Transverse colon (tissue), 4 donors: ENCODE measurements around the gene LRP2. TPM values are rescaled to one million over a fixed set of nuclear protein-coding genes. Genes with fewer than 3 reads are reported as not detected.

Experiments
- DNase-seq: peaks from one replicate; pipeline ENCODE4 v3.0.0-alpha.2; 2019
- H3K27ac ChIP-seq, 4 donors: fragments of 200-600 bp; sonication (generic); 2 replicates each; pipeline ENCODE4 v1.5.1; 2016 to 2018; ENCODE audit warnings: inconsistent platforms in 4 of 4
- H3K27me3 ChIP-seq: fragments of 200-600 bp; sonication (generic); 2 replicates; pipeline ENCODE4 v1.5.1; 2017; ENCODE audit warnings: inconsistent platforms
- H3K36me3 ChIP-seq, 4 donors: fragments of 200-600 bp; sonication (generic); 2 replicates each; pipeline ENCODE4 v1.5.1; 2017 to 2019; ENCODE audit warnings: inconsistent platforms in 4 of 4
- H3K4me1 ChIP-seq, 4 donors: fragments of 200-600 bp; sonication (generic); 2 replicates each; pipeline ENCODE4 v1.5.1; 2017 to 2020; ENCODE audit warnings: inconsistent platforms in 4 of 4
- H3K4me3 ChIP-seq, 4 donors: fragments of 200-600 bp; sonication (generic); 1 replicate in 1 of 4; 2 replicates in 3 of 4; pipeline versions ENCODE4 v1.5.1 to v1.6.1; 2017 to 2019; ENCODE audit warnings: inconsistent platforms in 4 of 4
- H3K9me3 ChIP-seq, 2 donors: fragments of 200-600 bp; sonication (generic); 2 replicates each; pipeline ENCODE4 v1.5.1; 2017 to 2019; ENCODE audit warnings: inconsistent platforms in 2 of 2
- EP300 ChIP-seq: sonication (generic); formaldehyde crosslinking; IDR thresholded peaks from one replicate; pipeline ENCODE4 v1.6.1; 2017; ENCODE audit warnings: antibody characterized with exemption, low read depth
- POLR2A ChIP-seq: fragments of 450-650 bp; IDR thresholded peaks from one replicate; pipeline ENCODE4 v1.6.1; 2016; ENCODE audit warnings: antibody characterized with exemption, mild to moderate bottlenecking, moderate library complexity
- POLR2AphosphoS5 ChIP-seq, 3 donors: sonication (generic); formaldehyde crosslinking; IDR thresholded peaks; one replicate each; pipeline ENCODE4 v1.6.1; 2016; ENCODE audit warnings: antibody characterized with exemption in 3 of 3
- WGBS, 2 donors: methylation state at CpG; one replicate each; pipeline ENCODE4 v1.1.5; 2018; ENCODE audit warnings: low coverage in 1 of 2; 5-methylcytosine and 5-hydroxymethylcytosine counted together
- in situ Hi-C, 4 donors: fragments of 200-750 bp; cut with MboI; loops; one replicate each; pipeline versions ENCODE4 v1.15.0 to v1.15.1; 2017; ENCODE audit warnings: low sequenced_read_pairs in 3 of 4, low pct_ligation_motif_present in 1 of 4, low pct_unique_long_range_greater_than_20kb in 1 of 4
- intact Hi-C: fragments of 100-400 bp; cut with DNase I; formaldehyde crosslinking; loops from one replicate; pipeline ENCODE4 v1.15.1; 2023; ENCODE audit warnings: low total_unique reads
- total RNA-seq, 4 donors: library from RNA; depleted of rRNA; stranded (reverse); fragments of >200 nt; gene quantifications; one replicate each; pipeline ENCODE4 v1.1.0, GENCODE V29; 2016
- TF ChIP-seq, protein P1 (sequence below), 5 experiments: fragments of 200-600 bp in 3 of 5; fragments of 450-650 bp in 2 of 5; sonication (generic) in 3 of 5; IDR thresholded peaks; 1 replicate in 2 of 5; 2 replicates in 3 of 5; pipeline ENCODE4 v1.5.1; 2016 to 2017; ENCODE audit warnings: antibody characterized with exemption in 5 of 5, inconsistent platforms in 3 of 5, mild to moderate bottlenecking in 2 of 5, moderate library complexity in 1 of 5

The LRP2 gene
- total RNA-seq, 4 donors from 2014 or later, result not detected

DNA sequence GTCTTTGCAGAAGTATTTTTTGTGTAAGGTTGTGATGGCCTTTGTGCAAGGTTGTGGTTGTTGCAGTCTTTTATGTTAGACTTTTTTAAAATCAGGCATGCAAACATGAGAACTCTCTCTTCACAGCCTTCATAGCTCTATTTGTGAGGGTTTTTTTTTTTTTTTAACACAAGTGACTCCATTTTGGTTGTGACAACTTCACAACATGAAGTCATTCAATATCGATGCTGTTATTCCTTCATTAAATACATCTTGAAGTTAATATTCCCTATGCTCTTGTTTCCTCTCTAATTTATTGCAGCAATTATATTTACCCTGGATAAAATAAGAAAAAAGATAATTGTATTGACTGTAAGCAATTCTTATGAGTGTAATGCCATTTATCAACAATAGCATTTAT, 257.5 kb downstream of the LRP2 start:
- Histone ChIP-seq H3K9me3 (no peaks in the 10 kb centered on the region), H3K27me3 (no peaks in the 10 kb centered on the region), H3K27ac (no peak overlapping the region), H3K36me3 (no peaks in the 10 kb centered on the region), H3K4me1 (peaks cover 0 to 4% (median 0%) of the 10 kb centered on the region in 4 donors), H3K4me3 (no peak overlapping the region)
- intact Hi-C loops (no loop called here), in situ Hi-C loops (loop anchor here in 1 of 4 donors (10.0 kb wide), 1 partner anchor 140 kb away; no protein-coding TSS in a partner anchor)
- WGBS, 2 donors, result 44 to 89% methylated on average over 1 of the region's 1 CpG
- TF ChIP-seq POLR2AphosphoS5 (IDR thresholded peaks at IDR 0.05) (no peak), EP300 (no peak), POLR2A (no peak)
- TF ChIP-seq, protein P1, sequence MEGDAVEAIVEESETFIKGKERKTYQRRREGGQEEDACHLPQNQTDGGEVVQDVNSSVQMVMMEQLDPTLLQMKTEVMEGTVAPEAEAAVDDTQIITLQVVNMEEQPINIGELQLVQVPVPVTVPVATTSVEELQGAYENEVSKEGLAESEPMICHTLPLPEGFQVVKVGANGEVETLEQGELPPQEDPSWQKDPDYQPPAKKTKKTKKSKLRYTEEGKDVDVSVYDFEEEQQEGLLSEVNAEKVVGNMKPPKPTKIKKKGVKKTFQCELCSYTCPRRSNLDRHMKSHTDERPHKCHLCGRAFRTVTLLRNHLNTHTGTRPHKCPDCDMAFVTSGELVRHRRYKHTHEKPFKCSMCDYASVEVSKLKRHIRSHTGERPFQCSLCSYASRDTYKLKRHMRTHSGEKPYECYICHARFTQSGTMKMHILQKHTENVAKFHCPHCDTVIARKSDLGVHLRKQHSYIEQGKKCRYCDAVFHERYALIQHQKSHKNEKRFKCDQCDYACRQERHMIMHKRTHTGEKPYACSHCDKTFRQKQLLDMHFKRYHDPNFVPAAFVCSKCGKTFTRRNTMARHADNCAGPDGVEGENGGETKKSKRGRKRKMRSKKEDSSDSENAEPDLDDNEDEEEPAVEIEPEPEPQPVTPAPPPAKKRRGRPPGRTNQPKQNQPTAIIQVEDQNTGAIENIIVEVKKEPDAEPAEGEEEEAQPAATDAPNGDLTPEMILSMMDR (IDR thresholded peaks at IDR 0.05), result no peak
- DNase-seq, result no peak

DNA sequence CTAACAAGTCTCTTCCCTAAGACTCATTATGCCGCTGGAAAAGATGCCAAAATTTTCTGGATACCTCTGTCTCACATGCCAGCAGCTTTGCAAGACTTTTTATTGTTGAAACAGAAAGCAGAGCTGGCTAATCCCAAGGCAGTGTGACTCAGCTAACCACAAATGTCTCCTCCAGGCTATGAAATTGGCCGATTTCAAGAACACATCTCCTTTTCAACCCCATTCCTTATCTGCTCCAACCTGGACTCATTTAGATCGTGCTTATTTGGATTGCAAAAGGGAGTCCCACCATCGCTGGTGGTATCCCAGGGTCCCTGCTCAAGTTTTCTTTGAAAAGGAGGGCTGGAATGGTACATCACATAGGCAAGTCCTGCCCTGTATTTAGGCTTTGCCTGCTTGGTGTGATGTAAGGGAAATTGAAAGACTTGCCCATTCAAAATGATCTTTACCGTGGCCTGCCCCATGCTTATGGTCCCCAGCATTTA, 266.7 kb downstream of the LRP2 start:
- Histone ChIP-seq H3K9me3 (no peaks in the 10 kb centered on the region), H3K36me3 (no peaks in the 10 kb centered on the region), H3K27me3 (no peaks in the 10 kb centered on the region), H3K4me3 (no peak overlapping the region), H3K27ac (no peak overlapping the region), H3K4me1 (peaks cover 11 to 24% (median 18%) of the 10 kb centered on the region in 4 donors)
- intact Hi-C loops (no loop called here), in situ Hi-C loops (no loop called here)
- 64 to 67% methylated on average over 2 to 5 of the region's 5 CpGs for WGBS, 2 donors
- TF ChIP-seq, protein P1 (IDR thresholded peaks at IDR 0.05), result no peak
- no peak for TF ChIP-seq POLR2A
- TF ChIP-seq EP300, result no peak
- no peak for TF ChIP-seq POLR2AphosphoS5 (IDR thresholded peaks at IDR 0.05)
- DNase-seq, result no peak

DNA sequence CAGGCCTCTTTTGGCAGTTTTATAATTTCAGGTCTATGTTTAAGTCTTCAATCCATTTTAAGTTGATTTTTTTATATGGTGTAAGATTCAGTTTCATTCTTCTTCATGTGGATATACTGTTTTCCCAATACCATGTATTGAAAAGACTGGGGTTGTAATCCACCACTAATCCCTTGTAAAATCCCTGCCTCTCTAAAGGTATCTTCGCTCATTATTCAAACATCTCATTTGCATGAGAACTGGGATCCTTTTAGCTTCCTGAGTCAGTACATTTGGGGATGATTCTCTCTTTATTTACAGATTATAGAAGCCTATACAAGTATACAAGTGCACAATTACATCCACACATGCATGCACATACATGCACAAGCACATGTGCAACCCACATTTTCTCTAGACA, 267.7 kb downstream of the LRP2 start:
- no peaks in the 10 kb centered on the region for H3K9me3 ChIP-seq
- in situ Hi-C loops, result no loop called here
- H3K36me3 ChIP-seq, result no peaks in the 10 kb centered on the region
- intact Hi-C loops, result no loop called here
- no peaks in the 10 kb centered on the region for H3K27me3 ChIP-seq
- no peak overlapping the region for H3K27ac ChIP-seq
- no peak overlapping the region for H3K4me3 ChIP-seq
- TF ChIP-seq POLR2A (no peak), EP300 (no peak), POLR2AphosphoS5 (IDR thresholded peaks at IDR 0.05) (no peak)
- TF ChIP-seq, protein P1 (IDR thresholded peaks at IDR 0.05), result no peak
- no peak for DNase-seq
- 82 to 94% methylated on average over 1 of the region's 1 CpG for WGBS, 2 donors
- peaks cover 13 to 34% (median 23%) of the 10 kb centered on the region in 4 donors for H3K4me1 ChIP-seq

DNA sequence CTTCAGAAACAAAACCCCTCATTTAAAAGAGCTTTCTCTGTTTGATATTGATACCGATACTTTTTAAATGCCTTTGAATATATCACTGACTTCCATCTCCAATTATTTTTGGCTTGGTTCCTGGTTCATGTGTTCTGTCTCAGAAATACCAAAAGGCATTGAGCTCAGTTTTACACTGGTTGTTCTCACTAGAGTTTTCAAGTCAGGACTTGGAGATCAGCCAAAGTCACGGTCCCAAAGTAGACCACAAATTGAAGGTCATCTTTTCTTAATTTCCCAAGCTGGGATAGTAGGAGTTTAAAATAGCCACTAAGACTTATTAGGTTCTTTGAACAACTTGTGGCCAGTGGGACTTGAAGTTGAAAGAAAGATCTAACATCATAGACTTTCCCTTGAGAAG, 268.8 kb downstream of the LRP2 start:
- no peaks in the 10 kb centered on the region for H3K27me3 ChIP-seq
- no peak for TF ChIP-seq POLR2AphosphoS5 (IDR thresholded peaks at IDR 0.05)
- no peak for TF ChIP-seq EP300
- TF ChIP-seq, protein P1 (IDR thresholded peaks at IDR 0.05), result no peak
- TF ChIP-seq POLR2A, result no peak
- no peak for DNase-seq
- H3K4me1 ChIP-seq, result peaks cover 13 to 38% (median 26%) of the 10 kb centered on the region in 4 donors
- peak overlapping the region in 1 of 4 donors; percentile 57 for H3K27ac ChIP-seq
- WGBS, 2 donors, result 60 to 63% methylated on average over 1 to 2 of the region's 2 CpGs
- in situ Hi-C loops, result no loop called here
- no peak overlapping the region for H3K4me3 ChIP-seq
- no peaks in the 10 kb centered on the region for H3K36me3 ChIP-seq
- intact Hi-C loops, result no loop called here
- no peaks in the 10 kb centered on the region for H3K9me3 ChIP-seq
